Testis (tissue), 2 donors: ENCODE data around the gene EFCAB14.

Experiments
- CTCF ChIP-seq, 3 experiments: fragments of 450-650 bp in 2 of 3; fragments of 200-600 bp in 1 of 3; sonication (generic) in 1 of 3; IDR thresholded peaks; one replicate each; pipeline ENCODE4 v1.5.1; 2016 to 2019; ENCODE audit warnings: antibody characterized with exemption in 3 of 3, mild to moderate bottlenecking in 2 of 3, moderate library complexity in 1 of 3
- POLR2A ChIP-seq: fragments of 450-650 bp; IDR thresholded peaks from one replicate; pipeline ENCODE4 v1.6.1; 2017; ENCODE audit warnings: antibody characterized with exemption, mild to moderate bottlenecking, moderate library complexity

- TF ChIP-seq CTCF (IDR thresholded peaks at IDR 0.05) (no peak), POLR2A (no peak)
Measured at GRCh38 chr1:46665983-46666382, 52.9 kb downstream of the EFCAB14 start.
